H1 (cell line): Measurements from ENCODE around the gene LRRC74A. TPM values are rescaled to one million over a fixed set of nuclear protein-coding genes. Genes with fewer than 3 reads are reported as not detected.

Experiments
- CEBPB ChIP-seq: IDR thresholded peaks from 2 replicates; pipeline ENCODE4 v1.6.1; 2012; ENCODE audit warnings: low read depth, low read length
- CHD2 ChIP-seq: IDR thresholded peaks from 2 replicates; pipeline ENCODE4 v1.6.1; 2012; ENCODE audit warnings: low read length, improper control_type of control experiment
- CREB1 ChIP-seq: IDR thresholded peaks from 2 replicates; pipeline ENCODE4 v1.6.1; 2012; ENCODE audit warnings: inconsistent platforms
- GABPA ChIP-seq: IDR thresholded peaks from 2 replicates; pipeline ENCODE4 v1.6.1; 2011; ENCODE audit warnings: mild to moderate bottlenecking, low read length, moderate library complexity, borderline replicate concordance; ENCODE audit not compliant: insufficient read depth
- KDM5A ChIP-seq: fragments of 200-600 bp; IDR thresholded peaks from 2 replicates; pipeline ENCODE4 v1.7.1; 2012; ENCODE audit warnings: mild to moderate bottlenecking, low read length, inconsistent platforms, mixed read lengths
- TBP ChIP-seq: IDR thresholded peaks from 2 replicates; pipeline ENCODE4 v1.6.1; 2011; ENCODE audit warnings: low read depth, low read length, improper control_type of control experiment
- polyA plus RNA-seq, 7 experiments: library from polyadenylated mRNA; depleted of rRNA in 3 of 7; stranded (reverse) in 5 of 7; unstranded in 2 of 7; fragments of >200 nt in 5 of 7; fragments of 200-250 nt in 2 of 7; gene quantifications; 1 replicate in 5 of 7; 2 replicates in 1 of 7; 4 replicates in 1 of 7; pipeline versions ENCODE4 v1.2.1 to v1.2.3, GENCODE V29; 2011 to 2013; ENCODE audit warnings: missing spikeins in 2 of 7, mixed read lengths in 2 of 7
- total RNA-seq: library from RNA; stranded (reverse); fragmentation: NEBNext Ultra II Directional; extraction: Animal tissue kit (Norgen Biotek cat#: 25700); gene quantifications from 2 replicates; pipeline ENCODE4 v1.2.1, GENCODE V29; 2021
- TF ChIP-seq, protein P1 (sequence below): fragments of 300-600 bp; sonication (generic); IDR thresholded peaks from 2 replicates; pipeline ENCODE4 v1.7.1; 2012; ENCODE audit warnings: low read length, moderate library complexity, mild to moderate bottlenecking, inconsistent platforms; ENCODE audit not compliant: insufficient replicate concordance

LRRC74A gene
- total and polyA plus RNA-seq, 2 of the 8 experiments (the other 6 are each of a cell fraction or from before 2014, with no cell fraction given) = not detected

DNA sequence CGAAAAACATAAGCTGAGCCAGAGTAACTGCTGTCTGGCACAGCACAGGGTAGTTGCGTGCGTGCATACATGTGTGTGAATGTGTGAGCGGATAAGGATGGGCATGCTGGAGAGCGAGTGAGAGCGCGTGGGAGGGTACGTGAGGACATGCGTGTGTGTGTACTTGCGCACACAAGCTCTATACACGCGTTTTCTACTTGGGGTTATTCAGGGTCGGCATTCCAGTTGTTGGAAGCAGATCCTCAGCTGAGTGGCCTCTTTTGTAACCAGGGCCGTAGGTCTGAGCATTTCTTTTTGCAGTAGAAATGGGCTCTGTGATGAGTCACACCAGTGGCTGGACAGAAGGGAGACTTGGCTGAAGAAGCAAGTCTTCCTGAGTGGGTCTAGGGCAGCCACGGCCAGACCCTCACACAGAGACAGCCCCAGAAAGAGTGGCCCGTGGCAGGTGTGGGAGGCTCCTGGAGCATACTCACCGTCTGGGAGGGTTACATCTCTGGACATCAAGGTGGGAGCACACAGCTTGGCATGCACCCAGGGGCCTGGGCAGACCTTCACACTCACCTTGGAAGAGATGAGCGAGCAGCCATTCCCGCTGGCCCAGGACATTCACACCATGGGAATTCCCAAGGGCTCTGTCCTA, 78.0 kb downstream of the LRRC74A start (continued):
- TF ChIP-seq, protein P1, sequence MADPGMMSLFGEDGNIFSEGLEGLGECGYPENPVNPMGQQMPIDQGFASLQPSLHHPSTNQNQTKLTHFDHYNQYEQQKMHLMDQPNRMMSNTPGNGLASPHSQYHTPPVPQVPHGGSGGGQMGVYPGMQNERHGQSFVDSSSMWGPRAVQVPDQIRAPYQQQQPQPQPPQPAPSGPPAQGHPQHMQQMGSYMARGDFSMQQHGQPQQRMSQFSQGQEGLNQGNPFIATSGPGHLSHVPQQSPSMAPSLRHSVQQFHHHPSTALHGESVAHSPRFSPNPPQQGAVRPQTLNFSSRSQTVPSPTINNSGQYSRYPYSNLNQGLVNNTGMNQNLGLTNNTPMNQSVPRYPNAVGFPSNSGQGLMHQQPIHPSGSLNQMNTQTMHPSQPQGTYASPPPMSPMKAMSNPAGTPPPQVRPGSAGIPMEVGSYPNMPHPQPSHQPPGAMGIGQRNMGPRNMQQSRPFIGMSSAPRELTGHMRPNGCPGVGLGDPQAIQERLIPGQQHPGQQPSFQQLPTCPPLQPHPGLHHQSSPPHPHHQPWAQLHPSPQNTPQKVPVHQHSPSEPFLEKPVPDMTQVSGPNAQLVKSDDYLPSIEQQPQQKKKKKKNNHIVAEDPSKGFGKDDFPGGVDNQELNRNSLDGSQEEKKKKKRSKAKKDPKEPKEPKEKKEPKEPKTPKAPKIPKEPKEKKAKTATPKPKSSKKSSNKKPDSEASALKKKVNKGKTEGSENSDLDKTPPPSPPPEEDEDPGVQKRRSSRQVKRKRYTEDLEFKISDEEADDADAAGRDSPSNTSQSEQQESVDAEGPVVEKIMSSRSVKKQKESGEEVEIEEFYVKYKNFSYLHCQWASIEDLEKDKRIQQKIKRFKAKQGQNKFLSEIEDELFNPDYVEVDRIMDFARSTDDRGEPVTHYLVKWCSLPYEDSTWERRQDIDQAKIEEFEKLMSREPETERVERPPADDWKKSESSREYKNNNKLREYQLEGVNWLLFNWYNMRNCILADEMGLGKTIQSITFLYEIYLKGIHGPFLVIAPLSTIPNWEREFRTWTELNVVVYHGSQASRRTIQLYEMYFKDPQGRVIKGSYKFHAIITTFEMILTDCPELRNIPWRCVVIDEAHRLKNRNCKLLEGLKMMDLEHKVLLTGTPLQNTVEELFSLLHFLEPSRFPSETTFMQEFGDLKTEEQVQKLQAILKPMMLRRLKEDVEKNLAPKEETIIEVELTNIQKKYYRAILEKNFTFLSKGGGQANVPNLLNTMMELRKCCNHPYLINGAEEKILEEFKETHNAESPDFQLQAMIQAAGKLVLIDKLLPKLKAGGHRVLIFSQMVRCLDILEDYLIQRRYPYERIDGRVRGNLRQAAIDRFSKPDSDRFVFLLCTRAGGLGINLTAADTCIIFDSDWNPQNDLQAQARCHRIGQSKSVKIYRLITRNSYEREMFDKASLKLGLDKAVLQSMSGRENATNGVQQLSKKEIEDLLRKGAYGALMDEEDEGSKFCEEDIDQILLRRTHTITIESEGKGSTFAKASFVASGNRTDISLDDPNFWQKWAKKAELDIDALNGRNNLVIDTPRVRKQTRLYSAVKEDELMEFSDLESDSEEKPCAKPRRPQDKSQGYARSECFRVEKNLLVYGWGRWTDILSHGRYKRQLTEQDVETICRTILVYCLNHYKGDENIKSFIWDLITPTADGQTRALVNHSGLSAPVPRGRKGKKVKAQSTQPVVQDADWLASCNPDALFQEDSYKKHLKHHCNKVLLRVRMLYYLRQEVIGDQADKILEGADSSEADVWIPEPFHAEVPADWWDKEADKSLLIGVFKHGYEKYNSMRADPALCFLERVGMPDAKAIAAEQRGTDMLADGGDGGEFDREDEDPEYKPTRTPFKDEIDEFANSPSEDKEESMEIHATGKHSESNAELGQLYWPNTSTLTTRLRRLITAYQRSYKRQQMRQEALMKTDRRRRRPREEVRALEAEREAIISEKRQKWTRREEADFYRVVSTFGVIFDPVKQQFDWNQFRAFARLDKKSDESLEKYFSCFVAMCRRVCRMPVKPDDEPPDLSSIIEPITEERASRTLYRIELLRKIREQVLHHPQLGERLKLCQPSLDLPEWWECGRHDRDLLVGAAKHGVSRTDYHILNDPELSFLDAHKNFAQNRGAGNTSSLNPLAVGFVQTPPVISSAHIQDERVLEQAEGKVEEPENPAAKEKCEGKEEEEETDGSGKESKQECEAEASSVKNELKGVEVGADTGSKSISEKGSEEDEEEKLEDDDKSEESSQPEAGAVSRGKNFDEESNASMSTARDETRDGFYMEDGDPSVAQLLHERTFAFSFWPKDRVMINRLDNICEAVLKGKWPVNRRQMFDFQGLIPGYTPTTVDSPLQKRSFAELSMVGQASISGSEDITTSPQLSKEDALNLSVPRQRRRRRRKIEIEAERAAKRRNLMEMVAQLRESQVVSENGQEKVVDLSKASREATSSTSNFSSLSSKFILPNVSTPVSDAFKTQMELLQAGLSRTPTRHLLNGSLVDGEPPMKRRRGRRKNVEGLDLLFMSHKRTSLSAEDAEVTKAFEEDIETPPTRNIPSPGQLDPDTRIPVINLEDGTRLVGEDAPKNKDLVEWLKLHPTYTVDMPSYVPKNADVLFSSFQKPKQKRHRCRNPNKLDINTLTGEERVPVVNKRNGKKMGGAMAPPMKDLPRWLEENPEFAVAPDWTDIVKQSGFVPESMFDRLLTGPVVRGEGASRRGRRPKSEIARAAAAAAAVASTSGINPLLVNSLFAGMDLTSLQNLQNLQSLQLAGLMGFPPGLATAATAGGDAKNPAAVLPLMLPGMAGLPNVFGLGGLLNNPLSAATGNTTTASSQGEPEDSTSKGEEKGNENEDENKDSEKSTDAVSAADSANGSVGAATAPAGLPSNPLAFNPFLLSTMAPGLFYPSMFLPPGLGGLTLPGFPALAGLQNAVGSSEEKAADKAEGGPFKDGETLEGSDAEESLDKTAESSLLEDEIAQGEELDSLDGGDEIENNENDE = no peak
- no peak for TF ChIP-seq CEBPB
- no peak for TF ChIP-seq GABPA
- no peak for TF ChIP-seq KDM5A
- no peak for TF ChIP-seq CHD2
- no peak for TF ChIP-seq CREB1
- no peak for TF ChIP-seq TBP
